Mucosa of descending colon (tissue), 3 donors: ENCODE measurements around the gene CRCP. TPM values are rescaled to one million over a fixed set of nuclear protein-coding genes. Genes with fewer than 3 reads are reported as not detected.

Source experiments
- ATAC-seq: fragments of 200-7000 bp; cut with Tn5 transposase; one replicate; pipeline ENCODE4 v1.9.1; 2020; ENCODE audit warnings: mild to moderate bottlenecking, moderate library complexity
- DNase-seq, 3 donors: peaks; one replicate each; pipeline ENCODE4 v3.0.0-alpha.2; 2020
- H3K36me3 ChIP-seq: fragments of 200-600 bp; one replicate; pipeline ENCODE4 v1.8.0; 2021; ENCODE audit warnings: low read depth, mild to moderate bottlenecking
- H3K4me1 ChIP-seq: fragments of 200-600 bp; one replicate; pipeline ENCODE4 v1.8.0; 2021; ENCODE audit warnings: low read depth, mild to moderate bottlenecking
- H3K4me3 ChIP-seq: fragments of 200-600 bp; one replicate; pipeline ENCODE4 v1.8.0; 2021; ENCODE audit warnings: mild to moderate bottlenecking
- H3K9me3 ChIP-seq: fragments of 200-600 bp; one replicate; pipeline ENCODE4 v1.8.0; 2021; ENCODE audit warnings: mild to moderate bottlenecking
- CTCF ChIP-seq: fragments of 200-600 bp; IDR thresholded peaks from one replicate; pipeline ENCODE4 v1.8.0; 2022; ENCODE audit warnings: antibody characterized with exemption, mild to moderate bottlenecking
- intact Hi-C, 2 donors: fragments of 100-400 bp; cut with DNase I in 1 of 2; cut with micrococcal nuclease in 1 of 2; formaldehyde crosslinking; loops; one replicate each; pipeline versions ENCODE4 v1.11.0 to v1.11.1; 2022; cut with DNase I, micrococcal nuclease
- total RNA-seq, 3 donors: library from RNA; stranded (reverse); fragmentation: NEBNext Ultra II Directional in 2 of 3; extraction: Animal tissue kit (Norgen Biotek cat#: 25700) in 2 of 3; gene quantifications; one replicate each; pipeline versions ENCODE4 v1.2.1 to v1.2.4, GENCODE V29; 2021 to 2023
- donor health status: DM: no; HTN: no; CAD: no; lungs with moderate emphysema.
- donor health status: DM: no; HTN: no; CAD: no.
- donor health status: DM: no; HTN: yes; CAD: no.

The CRCP gene
- total RNA-seq, 3 donors from 2014 or later: 37.3 to 43.9 (median 43.1) TPM

DNA sequence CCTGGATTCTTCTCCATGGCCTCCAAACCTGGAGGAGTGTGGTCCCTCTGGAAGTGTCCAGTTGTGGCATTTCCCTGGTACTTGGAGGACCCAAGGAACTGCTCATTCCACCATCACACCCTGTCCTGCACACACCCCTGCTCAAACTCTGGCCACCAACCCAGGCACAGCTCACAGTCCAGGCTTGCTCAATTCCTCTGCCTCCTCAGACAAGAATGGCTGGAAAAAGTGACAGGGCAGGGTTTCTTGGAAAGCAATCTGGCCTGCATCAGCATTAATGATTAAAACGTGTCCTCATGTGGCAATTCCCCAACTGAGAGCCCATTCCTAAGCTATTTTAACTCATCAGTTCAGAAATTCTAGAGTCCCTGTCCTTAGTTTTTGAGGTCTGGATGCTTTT lies 73.3 kb downstream of the CRCP start:
- DNase-seq (peak in 1 of 3 donors; percentile 20), ATAC-seq (peak; percentile 48)
- Histone ChIP-seq H3K4me3 (no peak overlapping the region), H3K4me1 (no peaks in the 10 kb centered on the region), H3K36me3 (no peaks in the 10 kb centered on the region), H3K9me3 (peaks cover 4% of the 10 kb centered on the region)
- intact Hi-C loops: no loop called here
- no peak for TF ChIP-seq CTCF

GRCh38 chr7:66188645-66189044 lies 74.0 kb downstream of the CRCP start:
- TF ChIP-seq CTCF: no peak
- Histone ChIP-seq H3K4me1 (no peaks in the 10 kb centered on the region), H3K36me3 (no peaks in the 10 kb centered on the region), H3K9me3 (peaks cover 4% of the 10 kb centered on the region), H3K4me3 (no peak overlapping the region)
- intact Hi-C loops: no loop called here
- ATAC-seq (no peak), DNase-seq (no peak)

DNA sequence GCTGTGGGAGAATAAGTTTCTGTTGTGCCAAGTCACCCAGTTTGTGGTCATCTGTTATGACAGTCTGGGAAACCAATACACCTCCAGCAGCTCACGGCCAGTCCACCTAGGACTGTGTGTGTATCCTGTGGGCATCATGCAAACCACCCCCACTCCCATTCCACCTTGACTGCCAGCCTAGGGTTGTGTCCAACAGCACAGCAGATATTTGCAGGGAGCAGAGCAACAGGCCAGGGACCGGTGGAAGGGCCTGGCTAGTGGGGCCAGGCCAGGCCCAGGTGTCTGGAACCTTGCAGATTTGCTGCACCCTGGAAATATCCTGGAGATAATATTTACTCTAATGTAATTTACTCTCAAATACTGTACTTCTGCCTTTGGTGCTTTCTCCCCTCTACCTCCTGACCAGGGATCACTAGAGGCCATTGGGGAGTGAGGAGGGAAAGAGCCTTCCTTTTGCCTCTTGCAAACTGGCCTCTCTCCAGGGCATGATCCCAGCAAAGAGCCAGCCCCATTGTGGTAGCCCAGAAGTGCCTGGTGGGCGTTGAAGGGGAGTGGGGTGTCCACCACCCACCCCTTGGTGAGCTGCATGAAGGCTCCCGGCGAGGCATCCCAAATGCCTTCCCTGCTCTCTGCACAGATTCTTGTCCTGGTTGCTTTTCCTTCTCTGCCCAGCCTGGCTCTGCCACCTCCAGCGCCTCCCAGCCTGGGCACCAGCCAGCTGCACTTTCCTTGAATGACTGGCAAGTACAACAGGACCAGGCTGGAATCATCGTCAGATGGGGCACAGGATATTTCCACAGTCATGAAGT lies 75.3 kb downstream of the CRCP start:
- intact Hi-C loops: no loop called here
- DNase-seq (no peak), ATAC-seq (no peak)
- no peaks in the 10 kb centered on the region for H3K4me1 ChIP-seq
- H3K36me3 ChIP-seq: no peaks in the 10 kb centered on the region
- no peak for TF ChIP-seq CTCF
- peaks cover 4% of the 10 kb centered on the region for H3K9me3 ChIP-seq
- no peak overlapping the region for H3K4me3 ChIP-seq

- Histone ChIP-seq H3K4me1 (no peaks in the 10 kb centered on the region), H3K36me3 (no peaks in the 10 kb centered on the region), H3K4me3 (no peak overlapping the region), H3K9me3 (peaks cover 4% of the 10 kb centered on the region)
- no peak for TF ChIP-seq CTCF
- intact Hi-C loops: no loop called here
- ATAC-seq: no peak
- DNase-seq: no peak
Observed at GRCh38 chr7:66190504-66190857, 75.8 kb downstream of the CRCP start.

- Histone ChIP-seq H3K9me3 (no peaks in the 10 kb centered on the region), H3K36me3 (no peaks in the 10 kb centered on the region), H3K4me3 (no peak overlapping the region), H3K4me1 (no peaks in the 10 kb centered on the region)
- intact Hi-C loops: no loop called here
- no peak for TF ChIP-seq CTCF
- ATAC-seq (no peak), DNase-seq (no peak)
Observed at GRCh38 chr7:66193146-66193725, 78.6 kb downstream of the CRCP start.
